ENCODE results near the gene NUTM2D. TPM values are rescaled to one million over a fixed set of nuclear protein-coding genes. Genes with fewer than 3 reads are reported as not detected.
"Not testable (repeated sequence)": the region's sequence is repeated elsewhere in the genome, so short reads cannot be mapped to it uniquely, and the experiment has no call there.

Gene NUTM2D
- total RNA-seq, 1 experiment from 2014 or later: 0.19 TPM

DNA sequence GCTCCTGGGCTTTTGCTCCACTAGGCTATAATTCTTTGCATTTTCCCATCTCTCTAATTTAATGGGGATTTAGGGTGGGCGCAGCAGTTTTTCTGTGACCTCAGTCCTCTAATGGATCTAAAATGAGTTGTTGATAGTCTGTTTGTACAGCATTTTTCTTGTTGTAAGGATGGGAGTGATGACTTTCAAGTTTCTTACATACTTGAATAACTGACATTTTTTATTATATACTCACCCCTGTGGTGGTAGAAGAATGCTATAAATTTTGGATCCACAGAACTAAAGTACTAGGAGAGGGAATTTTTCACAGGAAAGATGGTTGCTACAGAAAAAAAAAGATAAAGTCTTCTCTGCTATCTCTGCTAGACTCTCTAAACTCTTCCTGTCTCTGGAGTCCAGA, 29.6 kb upstream of the NUTM2D start:
- H4K20me1 ChIP-seq (ENCODE audit: insufficient read depth, low read depth, low read length); H3K4me3 ChIP-seq (ENCODE audit: low read length); H3K36me3 ChIP-seq (ENCODE audit: insufficient read depth, low read length); H3K9ac ChIP-seq (ENCODE audit: low read length); H3K9me3 ChIP-seq (ENCODE audit: low read length); H3K9me2 ChIP-seq (replicated peaks; ENCODE audit: insufficient read depth, low read length); DNase-seq; H3K27ac ChIP-seq (ENCODE audit: low read length); H2AFZ ChIP-seq (ENCODE audit: low read length); H3K4me1 ChIP-seq (ENCODE audit: low read length); H3K79me2 ChIP-seq (ENCODE audit: low read length); H3K27me3 ChIP-seq (ENCODE audit: low read length); H3K4me2 ChIP-seq (ENCODE audit: low read depth, low read length, poor library complexity, severe bottlenecking): not testable (repeated sequence)

DNA sequence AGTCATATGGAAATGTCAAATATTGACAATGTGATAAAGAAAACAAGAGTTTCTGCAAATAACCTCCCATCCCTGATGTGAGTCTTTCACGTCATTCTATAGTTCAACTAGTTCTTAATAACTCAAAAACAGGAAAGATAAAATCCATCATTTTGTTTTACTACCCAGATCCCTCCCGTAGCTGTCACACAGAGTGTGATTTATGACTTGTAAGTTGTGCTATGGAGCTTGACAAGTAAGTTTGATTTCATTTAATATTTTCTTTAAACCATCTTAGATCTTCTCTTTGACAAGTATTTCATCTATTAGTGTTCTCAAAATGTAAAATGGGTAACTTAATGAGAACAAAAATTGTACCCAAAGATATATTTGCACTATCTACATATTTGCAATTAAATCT, 28.4 kb upstream of the NUTM2D start:
- H3K4me3 ChIP-seq (ENCODE audit: low read length); H3K36me3 ChIP-seq (ENCODE audit: insufficient read depth, low read length); H3K79me2 ChIP-seq (ENCODE audit: low read length); H3K27me3 ChIP-seq (ENCODE audit: low read length); H3K9me2 ChIP-seq (replicated peaks; ENCODE audit: insufficient read depth, low read length); H4K20me1 ChIP-seq (ENCODE audit: insufficient read depth, low read depth, low read length); H3K4me1 ChIP-seq (ENCODE audit: low read length); H3K27ac ChIP-seq (ENCODE audit: low read length); H2AFZ ChIP-seq (ENCODE audit: low read length); DNase-seq; H3K9me3 ChIP-seq (ENCODE audit: low read length); H3K9ac ChIP-seq (ENCODE audit: low read length); H3K4me2 ChIP-seq (ENCODE audit: low read depth, low read length, poor library complexity, severe bottlenecking): not testable (repeated sequence)

DNA sequence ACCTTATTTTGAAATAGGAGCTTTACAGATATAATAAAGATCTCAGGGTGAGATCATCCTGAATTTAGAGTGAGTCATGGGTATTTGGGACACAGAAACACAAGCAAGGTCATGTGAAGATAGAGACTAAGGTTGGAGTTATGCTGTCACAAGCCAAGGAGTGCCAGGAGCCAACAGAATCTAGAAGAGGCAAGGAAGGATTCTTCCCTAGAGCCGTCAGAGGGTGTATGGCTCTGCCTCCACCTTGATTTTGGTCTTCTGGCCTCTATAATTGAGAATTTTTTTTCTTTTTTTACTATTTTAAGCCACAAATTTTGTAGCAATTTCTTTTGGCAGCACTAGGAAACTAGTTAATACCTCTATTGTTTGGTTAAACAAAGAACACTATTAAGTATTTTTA, 24.9 kb upstream of the NUTM2D start:
- not testable (repeated sequence) for H3K4me1 ChIP-seq (ENCODE audit: low read length); H3K9me3 ChIP-seq (ENCODE audit: low read length); H4K20me1 ChIP-seq (ENCODE audit: insufficient read depth, low read depth, low read length); H3K79me2 ChIP-seq (ENCODE audit: low read length); DNase-seq; H3K9me2 ChIP-seq (replicated peaks; ENCODE audit: insufficient read depth, low read length); H3K27me3 ChIP-seq (ENCODE audit: low read length); H3K4me3 ChIP-seq (ENCODE audit: low read length); H2AFZ ChIP-seq (ENCODE audit: low read length); H3K9ac ChIP-seq (ENCODE audit: low read length); H3K36me3 ChIP-seq (ENCODE audit: insufficient read depth, low read length); H3K27ac ChIP-seq (ENCODE audit: low read length); H3K4me2 ChIP-seq (ENCODE audit: low read depth, low read length, poor library complexity, severe bottlenecking)

DNA sequence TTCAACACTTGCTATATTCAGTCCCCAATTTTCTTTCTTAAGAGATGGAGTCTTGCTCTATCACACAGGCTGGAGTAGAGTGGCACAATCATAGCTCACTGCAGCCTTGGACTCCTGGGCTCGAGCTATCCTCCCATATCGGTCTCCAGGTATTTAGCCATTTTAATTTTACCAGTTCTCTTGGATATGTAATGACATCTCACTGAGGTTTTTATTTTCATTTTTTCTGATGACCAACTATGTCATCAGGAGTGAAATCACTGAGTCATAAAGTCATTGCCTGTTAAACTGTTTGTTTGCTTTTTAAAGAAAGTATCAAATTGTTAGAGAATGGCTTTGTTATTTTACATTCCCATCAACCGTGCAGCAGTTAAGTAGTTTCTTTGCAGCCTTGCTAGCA, 17.1 kb upstream of the NUTM2D start:
- H2AFZ ChIP-seq (ENCODE audit: low read length); H3K4me3 ChIP-seq (ENCODE audit: low read length); H3K27ac ChIP-seq (ENCODE audit: low read length); DNase-seq; H3K9ac ChIP-seq (ENCODE audit: low read length); H3K9me3 ChIP-seq (ENCODE audit: low read length); H3K9me2 ChIP-seq (replicated peaks; ENCODE audit: insufficient read depth, low read length); H3K36me3 ChIP-seq (ENCODE audit: insufficient read depth, low read length); H3K27me3 ChIP-seq (ENCODE audit: low read length); H3K4me1 ChIP-seq (ENCODE audit: low read length); H4K20me1 ChIP-seq (ENCODE audit: insufficient read depth, low read depth, low read length): not testable (repeated sequence)
- H3K79me2 ChIP-seq (ENCODE audit: low read length): peaks cover 13% of the 10 kb centered on the region
- peak overlapping the region; percentile 44 for H3K4me2 ChIP-seq (ENCODE audit: low read depth, low read length, poor library complexity, severe bottlenecking)

DNA sequence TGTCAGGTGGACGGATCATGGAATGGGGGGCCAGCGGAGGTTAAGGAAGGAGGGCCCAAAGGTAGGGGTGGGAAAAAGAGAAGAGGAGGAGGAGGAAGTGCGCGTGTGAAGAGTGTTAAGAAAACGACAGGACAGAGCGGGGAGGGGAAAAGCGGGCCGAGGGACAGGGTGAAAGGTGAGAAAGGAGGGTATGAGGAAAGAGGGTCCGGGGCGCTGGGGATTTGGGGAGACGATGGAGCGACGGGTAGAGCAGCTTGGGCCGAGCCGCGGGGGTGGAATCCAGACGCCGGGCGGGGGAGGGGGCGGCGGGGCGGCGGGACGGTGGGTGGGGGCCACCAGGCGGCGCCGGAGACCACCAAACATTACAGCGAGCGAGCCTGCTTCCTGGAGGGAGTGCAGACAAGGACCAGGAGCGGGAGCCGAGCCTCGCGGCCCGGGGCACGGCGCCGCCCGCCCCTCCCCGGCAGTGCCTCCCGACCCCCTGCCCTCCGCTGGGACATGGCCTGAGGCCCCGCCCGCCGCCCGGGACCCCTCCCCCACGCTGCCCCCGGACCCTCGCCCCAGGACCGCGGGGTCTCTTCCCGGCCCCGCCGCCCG, 15.9 kb upstream of the NUTM2D start:
- not testable (repeated sequence) for H3K27me3 ChIP-seq (ENCODE audit: low read length); H3K4me1 ChIP-seq (ENCODE audit: low read length); H3K9me3 ChIP-seq (ENCODE audit: low read length); H4K20me1 ChIP-seq (ENCODE audit: insufficient read depth, low read depth, low read length); H2AFZ ChIP-seq (ENCODE audit: low read length); H3K9me2 ChIP-seq (replicated peaks; ENCODE audit: insufficient read depth, low read length); H3K36me3 ChIP-seq (ENCODE audit: insufficient read depth, low read length)
- peaks cover 13% of the 10 kb centered on the region for H3K79me2 ChIP-seq (ENCODE audit: low read length)
- DNase-seq: peak; percentile 43
- peak overlapping the region; percentile 62 for H3K9ac ChIP-seq (ENCODE audit: low read length)
- peak overlapping the region; percentile 45 for H3K4me2 ChIP-seq (ENCODE audit: low read depth, low read length, poor library complexity, severe bottlenecking)
- H3K27ac ChIP-seq (ENCODE audit: low read length): peak overlapping the region; percentile 18; the same call in 1 of the 2 replicates
- peak overlapping the region; percentile 53; the same call in 1 of the 2 replicates for H3K4me3 ChIP-seq (ENCODE audit: low read length)

DNA sequence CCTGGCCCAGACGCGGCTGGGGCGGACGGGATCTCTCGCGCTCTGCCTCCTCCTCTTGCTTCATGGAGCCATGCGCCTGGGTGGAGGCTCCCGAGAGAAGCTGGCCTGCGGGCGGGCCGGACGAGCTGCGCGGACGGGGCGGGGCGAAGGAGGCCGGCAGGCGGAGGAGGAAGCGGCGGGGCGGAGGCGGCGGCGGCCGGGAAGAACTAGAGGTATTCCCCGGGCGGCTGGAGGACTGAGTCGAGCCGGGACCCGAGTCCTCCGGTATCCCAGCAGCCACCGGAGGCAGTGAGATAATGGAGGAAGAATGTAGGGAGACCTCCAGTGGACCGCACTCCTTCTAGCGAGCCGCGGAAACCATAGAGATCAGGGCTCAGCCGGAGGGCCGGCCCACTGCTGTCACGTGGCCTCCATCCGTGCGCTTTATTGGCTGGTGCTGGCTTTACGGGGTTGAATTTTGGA, 15.3 kb upstream of the NUTM2D start:
- not testable (repeated sequence) for H3K4me2 ChIP-seq (ENCODE audit: low read depth, low read length, poor library complexity, severe bottlenecking); H3K9me2 ChIP-seq (replicated peaks; ENCODE audit: insufficient read depth, low read length); H2AFZ ChIP-seq (ENCODE audit: low read length); H3K4me1 ChIP-seq (ENCODE audit: low read length); H3K9me3 ChIP-seq (ENCODE audit: low read length); H3K36me3 ChIP-seq (ENCODE audit: insufficient read depth, low read length); H3K27ac ChIP-seq (ENCODE audit: low read length); H4K20me1 ChIP-seq (ENCODE audit: insufficient read depth, low read depth, low read length); H3K27me3 ChIP-seq (ENCODE audit: low read length)
- Histone ChIP-seq H3K9ac (ENCODE audit: low read length) (peak overlapping the region; percentile 62), H3K4me3 (ENCODE audit: low read length) (peak overlapping the region; percentile 53; the same call in 1 of the 2 replicates), H3K79me2 (ENCODE audit: low read length) (peaks cover 13% of the 10 kb centered on the region)
- peak; percentile 75 for DNase-seq

DNA sequence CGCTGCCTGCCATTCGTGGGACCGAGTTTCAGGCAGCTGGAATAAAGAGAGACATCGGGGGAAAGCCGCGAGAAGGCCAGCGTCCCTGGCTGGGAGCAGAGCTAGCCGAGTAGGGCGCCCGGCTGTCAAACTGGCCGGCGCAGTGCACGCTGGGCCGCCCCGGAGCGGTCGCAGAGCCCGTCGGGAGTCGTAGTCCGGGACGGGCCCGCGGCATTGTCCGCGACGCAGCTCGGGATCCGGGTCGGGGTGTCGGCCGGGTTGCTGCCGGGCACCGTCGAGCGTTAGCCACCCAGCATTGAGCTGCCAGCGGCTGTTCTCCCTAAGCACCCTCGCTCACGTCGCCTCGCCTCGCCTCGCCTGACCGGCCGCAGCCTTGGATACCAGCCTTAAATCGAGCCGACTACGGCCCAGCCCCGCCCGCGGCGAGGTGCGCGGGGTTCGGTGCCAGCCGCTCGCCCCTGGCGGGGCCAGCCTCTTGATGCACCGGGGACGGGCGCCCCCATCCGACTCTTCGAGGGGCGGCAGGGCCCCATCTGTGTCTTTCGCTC, 14.8 kb upstream of the NUTM2D start:
- not testable (repeated sequence) for H3K4me1 ChIP-seq (ENCODE audit: low read length); H3K27me3 ChIP-seq (ENCODE audit: low read length); H3K4me2 ChIP-seq (ENCODE audit: low read depth, low read length, poor library complexity, severe bottlenecking); H2AFZ ChIP-seq (ENCODE audit: low read length); H3K27ac ChIP-seq (ENCODE audit: low read length); H3K9me3 ChIP-seq (ENCODE audit: low read length); H3K9me2 ChIP-seq (replicated peaks; ENCODE audit: insufficient read depth, low read length); H3K36me3 ChIP-seq (ENCODE audit: insufficient read depth, low read length); H4K20me1 ChIP-seq (ENCODE audit: insufficient read depth, low read depth, low read length)
- Histone ChIP-seq H3K4me3 (ENCODE audit: low read length) (0 out of 2 replicates have a peak overlapping the region, but pooled peaks have one; percentile 30), H3K79me2 (ENCODE audit: low read length) (peaks cover 13% of the 10 kb centered on the region), H3K9ac (ENCODE audit: low read length) (peak overlapping the region; percentile 53; the same call in 1 of the 2 replicates)
- peak; percentile 81 for DNase-seq

DNA sequence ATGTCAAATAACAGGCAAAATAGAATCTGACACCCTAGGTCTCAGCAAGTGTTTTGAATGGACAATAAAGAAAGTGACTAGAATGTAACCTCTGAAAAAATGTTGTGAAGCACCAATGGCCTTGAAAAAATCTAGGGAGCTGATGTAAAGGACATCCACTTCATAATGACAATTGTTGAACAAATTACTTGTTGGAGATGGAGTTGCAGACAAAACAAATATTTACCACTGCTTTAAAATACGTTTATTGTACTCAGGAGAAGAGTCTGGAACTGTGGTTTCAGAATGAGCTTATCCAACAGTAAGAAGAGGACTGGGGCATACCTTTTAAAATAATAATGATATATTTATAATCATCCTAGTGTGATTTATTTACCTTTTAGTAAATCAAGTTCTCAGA, 11.8 kb upstream of the NUTM2D start:
- not testable (repeated sequence) for H3K27me3 ChIP-seq (ENCODE audit: low read length); H3K9me3 ChIP-seq (ENCODE audit: low read length); H3K4me2 ChIP-seq (ENCODE audit: low read depth, low read length, poor library complexity, severe bottlenecking); H3K4me3 ChIP-seq (ENCODE audit: low read length); H3K79me2 ChIP-seq (ENCODE audit: low read length); H3K27ac ChIP-seq (ENCODE audit: low read length); H3K4me1 ChIP-seq (ENCODE audit: low read length); H3K9me2 ChIP-seq (replicated peaks; ENCODE audit: insufficient read depth, low read length); H3K9ac ChIP-seq (ENCODE audit: low read length); H2AFZ ChIP-seq (ENCODE audit: low read length); H3K36me3 ChIP-seq (ENCODE audit: insufficient read depth, low read length); H4K20me1 ChIP-seq (ENCODE audit: insufficient read depth, low read depth, low read length); DNase-seq

Data from Karpas-422 (cell line).